Parathyroid adenoma (tissue), 2 donors: ENCODE results near the gene KCNG4.

Source experiments
- H2AFZ ChIP-seq: fragments of 300-600 bp; sonication (generic); one replicate; pipeline ENCODE4 v1.7.0; 2017; ENCODE audit warnings: antibody characterized with exemption, mild to moderate bottlenecking
- H3K27ac ChIP-seq: fragments of 300-600 bp; sonication (generic); one replicate; pipeline ENCODE4 v1.7.0; 2017
- H3K27me3 ChIP-seq: fragments of 300-600 bp; sonication (generic); one replicate; pipeline ENCODE4 v1.7.0; 2017; ENCODE audit warnings: low read length; ENCODE audit not compliant: control insufficient read depth, insufficient read depth
- H3K36me3 ChIP-seq: fragments of 300-600 bp; sonication (generic); one replicate; pipeline ENCODE4 v1.7.0; 2017; ENCODE audit warnings: low read length; ENCODE audit not compliant: control insufficient read depth, insufficient read depth
- H3K4me1 ChIP-seq: fragments of 300-600 bp; sonication (generic); one replicate; pipeline ENCODE4 v1.7.0; 2017; ENCODE audit warnings: control low read depth
- H3K4me2 ChIP-seq: fragments of 300-600 bp; sonication (generic); one replicate; pipeline ENCODE4 v1.7.0; 2017; ENCODE audit warnings: low read length
- H3K4me3 ChIP-seq: fragments of 300-600 bp; sonication (generic); one replicate; pipeline ENCODE4 v1.7.0; 2017; ENCODE audit warnings: low read depth, low read length
- H3K79me2 ChIP-seq: fragments of 300-600 bp; sonication (generic); one replicate; pipeline ENCODE4 v1.7.0; 2017; ENCODE audit warnings: control low read depth
- H3K9ac ChIP-seq: fragments of 300-600 bp; sonication (generic); one replicate; pipeline ENCODE4 v1.7.0; 2017; ENCODE audit warnings: mild to moderate bottlenecking
- H3K9me3 ChIP-seq: fragments of 300-600 bp; sonication (generic); one replicate; pipeline ENCODE4 v1.7.0; 2017; ENCODE audit warnings: low read length; ENCODE audit not compliant: control insufficient read depth
- CTCF ChIP-seq: fragments of 300-600 bp; sonication (generic); IDR thresholded peaks from one replicate; pipeline ENCODE4 v1.7.0; 2017; ENCODE audit warnings: antibody characterized with exemption, mild to moderate bottlenecking
- donor health status: primary hyperparathyroidism.

The KCNG4 gene

GRCh38 chr16:84183572-84183875 lies 56.3 kb downstream of the KCNG4 start:
- Histone ChIP-seq H3K27me3 (no peaks in the 10 kb centered on the region), H3K79me2 (peaks cover 10% of the 10 kb centered on the region), H3K4me2 (no peak overlapping the region), H2AFZ (no peak overlapping the region), H3K4me3 (no peak overlapping the region), H3K36me3 (no peaks in the 10 kb centered on the region), H3K4me1 (peaks cover 6% of the 10 kb centered on the region), H3K27ac (no peak overlapping the region), H3K9me3 (no peaks in the 10 kb centered on the region), H3K9ac (no peak overlapping the region)
- TF ChIP-seq CTCF: no peak

GRCh38 chr16:84182680-84183571 lies 56.9 kb downstream of the KCNG4 start:
- H3K27me3 ChIP-seq: no peaks in the 10 kb centered on the region
- H3K4me3 ChIP-seq: no peak overlapping the region
- no peaks in the 10 kb centered on the region for H3K9me3 ChIP-seq
- TF ChIP-seq CTCF: no peak
- no peak overlapping the region for H2AFZ ChIP-seq
- no peak overlapping the region for H3K4me2 ChIP-seq
- H3K79me2 ChIP-seq: peaks cover 10% of the 10 kb centered on the region
- H3K27ac ChIP-seq: no peak overlapping the region
- H3K9ac ChIP-seq: no peak overlapping the region
- peaks cover 6% of the 10 kb centered on the region for H3K4me1 ChIP-seq
- H3K36me3 ChIP-seq: no peaks in the 10 kb centered on the region

GRCh38 chr16:84182104-84182503 lies 57.7 kb downstream of the KCNG4 start:
- Histone ChIP-seq H3K4me2 (no peak overlapping the region), H3K4me1 (peaks cover 6% of the 10 kb centered on the region), H3K9me3 (no peaks in the 10 kb centered on the region), H3K79me2 (peaks cover 10% of the 10 kb centered on the region), H3K9ac (no peak overlapping the region), H3K36me3 (no peaks in the 10 kb centered on the region), H3K27ac (no peak overlapping the region), H3K4me3 (no peak overlapping the region), H2AFZ (no peak overlapping the region), H3K27me3 (no peaks in the 10 kb centered on the region)
- no peak for TF ChIP-seq CTCF

- Histone ChIP-seq H3K9ac (no peak overlapping the region), H3K4me1 (peaks cover 6% of the 10 kb centered on the region), H3K9me3 (no peaks in the 10 kb centered on the region), H3K4me3 (no peak overlapping the region), H3K4me2 (no peak overlapping the region), H3K27me3 (no peaks in the 10 kb centered on the region), H2AFZ (no peak overlapping the region), H3K36me3 (no peaks in the 10 kb centered on the region), H3K79me2 (peaks cover 5% of the 10 kb centered on the region), H3K27ac (no peak overlapping the region)
- TF ChIP-seq CTCF: no peak
These were observed 58.5 kb downstream of the KCNG4 start for GRCh38 chr16:84181144-84181915.
